Ascending aorta (tissue), 2 donors: Measurements from ENCODE around the gene SEMA4F. TPM values are rescaled to one million over a fixed set of nuclear protein-coding genes. Genes with fewer than 3 reads are reported as not detected.

Source experiments
- DNase-seq, 2 donors: peaks; one replicate each; pipeline ENCODE4 v3.0.0-alpha.2; 2019; ENCODE audit warnings: low spot score in 2 of 2
- H3K27ac ChIP-seq, 2 donors: fragments of 200-600 bp; sonication (generic); one replicate each; pipeline ENCODE4 v1.5.1; 2016 to 2017; ENCODE audit warnings: mild to moderate bottlenecking in 1 of 2
- H3K27me3 ChIP-seq: fragments of 200-600 bp; sonication (generic); one replicate; pipeline ENCODE4 v1.5.1; 2017
- H3K36me3 ChIP-seq, 2 donors: fragments of 200-600 bp; sonication (generic); one replicate each; pipeline ENCODE4 v1.5.1; 2016
- H3K4me1 ChIP-seq, 2 donors: fragments of 200-600 bp; sonication (generic); one replicate each; pipeline ENCODE4 v1.5.1; 2016 to 2017; ENCODE audit warnings: mild to moderate bottlenecking in 1 of 2
- H3K4me3 ChIP-seq, 2 donors: fragments of 200-600 bp; sonication (generic); one replicate each; pipeline ENCODE4 v1.5.1; 2016 to 2017; ENCODE audit warnings: mild to moderate bottlenecking in 1 of 2
- H3K9me3 ChIP-seq, 2 donors: fragments of 200-600 bp; sonication (generic); one replicate each; pipeline ENCODE4 v1.5.1; 2016
- intact Hi-C: fragments of 100-400 bp; cut with DNase I; formaldehyde crosslinking; loops from one replicate; pipeline ENCODE4 v1.15.1; 2023
- total RNA-seq: library from RNA; depleted of rRNA; stranded (reverse); fragments of >200 nt; gene quantifications from one replicate; pipeline ENCODE4 v1.1.0, GENCODE V29; 2016
- TF ChIP-seq, protein P1 (sequence below), 3 experiments: fragments of 200-600 bp in 2 of 3; fragments of 450-650 bp in 1 of 3; sonication (generic) in 2 of 3; IDR thresholded peaks; one replicate each; pipeline ENCODE4 v1.5.1; 2016 to 2019; ENCODE audit warnings: antibody characterized with exemption in 3 of 3, mild to moderate bottlenecking in 1 of 3, moderate library complexity in 1 of 3

Gene SEMA4F
- total RNA-seq, 1 donor from 2014 or later = 0.32 TPM

DNA sequence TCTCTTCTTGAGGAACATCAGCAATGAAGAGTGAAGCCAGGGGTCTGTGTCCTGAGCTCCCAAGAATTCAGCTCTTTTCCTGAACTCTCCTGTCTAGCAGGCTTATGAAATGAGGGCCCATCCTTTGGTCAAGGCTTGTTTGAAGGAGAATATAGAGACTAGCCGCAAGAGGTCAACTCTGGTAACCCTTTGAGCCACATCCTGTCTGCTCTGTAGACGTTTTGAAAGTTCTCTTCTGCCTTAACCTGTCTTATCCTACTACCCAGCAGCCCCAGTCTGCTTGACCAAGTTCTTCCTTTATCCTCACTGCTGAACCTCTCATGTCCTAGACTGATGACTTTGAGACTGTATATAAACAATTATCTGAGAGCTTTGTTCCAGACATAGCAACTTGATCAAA is 5.4 kb downstream of the SEMA4F start:
- Histone ChIP-seq H3K9me3 (no peaks in the 10 kb centered on the region), H3K27ac (no peak overlapping the region), H3K27me3 (no peaks in the 10 kb centered on the region), H3K36me3 (peaks cover 0 to 6% of the 10 kb centered on the region in 2 donors), H3K4me1 (no peaks in the 10 kb centered on the region), H3K4me3 (no peak overlapping the region)
- no peak for DNase-seq
- TF ChIP-seq, protein P1, sequence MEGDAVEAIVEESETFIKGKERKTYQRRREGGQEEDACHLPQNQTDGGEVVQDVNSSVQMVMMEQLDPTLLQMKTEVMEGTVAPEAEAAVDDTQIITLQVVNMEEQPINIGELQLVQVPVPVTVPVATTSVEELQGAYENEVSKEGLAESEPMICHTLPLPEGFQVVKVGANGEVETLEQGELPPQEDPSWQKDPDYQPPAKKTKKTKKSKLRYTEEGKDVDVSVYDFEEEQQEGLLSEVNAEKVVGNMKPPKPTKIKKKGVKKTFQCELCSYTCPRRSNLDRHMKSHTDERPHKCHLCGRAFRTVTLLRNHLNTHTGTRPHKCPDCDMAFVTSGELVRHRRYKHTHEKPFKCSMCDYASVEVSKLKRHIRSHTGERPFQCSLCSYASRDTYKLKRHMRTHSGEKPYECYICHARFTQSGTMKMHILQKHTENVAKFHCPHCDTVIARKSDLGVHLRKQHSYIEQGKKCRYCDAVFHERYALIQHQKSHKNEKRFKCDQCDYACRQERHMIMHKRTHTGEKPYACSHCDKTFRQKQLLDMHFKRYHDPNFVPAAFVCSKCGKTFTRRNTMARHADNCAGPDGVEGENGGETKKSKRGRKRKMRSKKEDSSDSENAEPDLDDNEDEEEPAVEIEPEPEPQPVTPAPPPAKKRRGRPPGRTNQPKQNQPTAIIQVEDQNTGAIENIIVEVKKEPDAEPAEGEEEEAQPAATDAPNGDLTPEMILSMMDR (IDR thresholded peaks at IDR 0.05) = no peak
- intact Hi-C loops = no loop called here

DNA sequence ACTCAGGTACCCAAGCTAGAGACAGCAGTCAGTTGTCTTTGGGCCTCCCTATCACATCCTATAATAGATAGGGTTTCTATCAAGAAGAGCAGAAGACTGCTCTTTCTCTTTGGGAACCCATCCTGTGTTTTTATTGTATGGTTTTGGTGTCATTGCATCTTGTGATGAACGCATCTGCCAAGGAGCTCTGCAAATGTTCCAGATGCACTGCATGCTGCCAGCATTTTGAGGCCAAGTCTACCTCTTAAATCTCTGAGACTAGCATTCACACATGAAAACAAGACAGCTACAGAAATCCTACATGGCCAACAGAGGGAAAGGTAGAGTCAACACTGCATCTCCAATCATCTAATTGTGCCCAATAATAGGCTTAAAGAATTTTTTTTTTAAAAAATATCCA is 14.0 kb downstream of the SEMA4F start:
- no peaks in the 10 kb centered on the region for H3K4me1 ChIP-seq
- peaks cover 3 to 8% of the 10 kb centered on the region in 2 donors for H3K36me3 ChIP-seq
- no peak overlapping the region for H3K27ac ChIP-seq
- no peak for DNase-seq
- no peak overlapping the region for H3K4me3 ChIP-seq
- intact Hi-C loops = no loop called here
- no peaks in the 10 kb centered on the region for H3K27me3 ChIP-seq
- H3K9me3 ChIP-seq = no peaks in the 10 kb centered on the region
- TF ChIP-seq, protein P1 (IDR thresholded peaks at IDR 0.05) = no peak

DNA sequence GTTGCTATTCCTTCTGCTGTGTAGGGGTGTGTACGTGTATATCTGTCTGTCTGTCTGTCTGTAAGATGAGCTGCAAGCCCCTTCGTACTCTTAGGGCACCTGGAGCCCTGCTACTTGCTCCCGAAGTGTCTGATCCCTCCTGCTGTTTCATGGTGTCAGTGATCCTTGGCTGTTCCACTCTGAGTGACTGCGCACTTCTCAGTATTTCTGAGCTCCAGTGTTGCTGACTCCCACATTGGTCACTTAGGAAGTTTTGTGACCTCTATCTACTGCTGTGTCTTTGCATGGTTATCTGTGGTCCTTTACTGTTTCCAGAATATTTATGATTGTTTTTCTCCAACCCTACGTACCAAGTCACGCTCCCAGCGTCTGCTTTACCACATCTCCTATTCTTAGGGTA is 16.2 kb downstream of the SEMA4F start:
- no peaks in the 10 kb centered on the region for H3K4me1 ChIP-seq
- no peaks in the 10 kb centered on the region for H3K27me3 ChIP-seq
- H3K36me3 ChIP-seq = peaks cover 11 to 26% of the 10 kb centered on the region in 2 donors
- no peak overlapping the region for H3K27ac ChIP-seq
- DNase-seq = no peak
- H3K4me3 ChIP-seq = no peak overlapping the region
- no peaks in the 10 kb centered on the region for H3K9me3 ChIP-seq
- intact Hi-C loops = no loop called here
- TF ChIP-seq, protein P1 (IDR thresholded peaks at IDR 0.05) = no peak

DNA sequence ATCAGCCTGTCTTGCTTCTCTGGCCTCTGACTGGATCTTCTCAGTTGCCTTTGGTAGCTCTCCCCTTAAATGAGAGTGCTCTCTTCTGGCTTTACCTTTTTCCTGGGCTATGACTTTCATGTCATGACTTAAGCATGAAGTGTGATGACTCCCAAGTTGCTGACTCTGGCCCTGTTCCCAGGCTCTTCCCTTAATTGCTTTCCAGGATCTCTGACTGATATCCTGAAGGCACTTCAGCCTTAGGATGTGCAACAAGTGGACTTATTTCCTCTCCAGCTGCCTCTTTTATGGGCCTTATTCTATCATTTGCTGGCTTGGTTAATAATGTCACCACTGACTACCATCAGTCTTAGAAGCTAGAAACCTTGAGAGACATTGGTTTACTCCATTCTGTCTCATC is 17.4 kb downstream of the SEMA4F start:
- TF ChIP-seq, protein P1 (IDR thresholded peaks at IDR 0.05) = no peak
- H3K4me1 ChIP-seq = no peaks in the 10 kb centered on the region
- H3K4me3 ChIP-seq = no peak overlapping the region
- intact Hi-C loops = no loop called here
- H3K27me3 ChIP-seq = no peaks in the 10 kb centered on the region
- H3K27ac ChIP-seq = no peak overlapping the region
- H3K9me3 ChIP-seq = no peaks in the 10 kb centered on the region
- DNase-seq = no peak
- peaks cover 20 to 34% of the 10 kb centered on the region in 2 donors for H3K36me3 ChIP-seq

DNA sequence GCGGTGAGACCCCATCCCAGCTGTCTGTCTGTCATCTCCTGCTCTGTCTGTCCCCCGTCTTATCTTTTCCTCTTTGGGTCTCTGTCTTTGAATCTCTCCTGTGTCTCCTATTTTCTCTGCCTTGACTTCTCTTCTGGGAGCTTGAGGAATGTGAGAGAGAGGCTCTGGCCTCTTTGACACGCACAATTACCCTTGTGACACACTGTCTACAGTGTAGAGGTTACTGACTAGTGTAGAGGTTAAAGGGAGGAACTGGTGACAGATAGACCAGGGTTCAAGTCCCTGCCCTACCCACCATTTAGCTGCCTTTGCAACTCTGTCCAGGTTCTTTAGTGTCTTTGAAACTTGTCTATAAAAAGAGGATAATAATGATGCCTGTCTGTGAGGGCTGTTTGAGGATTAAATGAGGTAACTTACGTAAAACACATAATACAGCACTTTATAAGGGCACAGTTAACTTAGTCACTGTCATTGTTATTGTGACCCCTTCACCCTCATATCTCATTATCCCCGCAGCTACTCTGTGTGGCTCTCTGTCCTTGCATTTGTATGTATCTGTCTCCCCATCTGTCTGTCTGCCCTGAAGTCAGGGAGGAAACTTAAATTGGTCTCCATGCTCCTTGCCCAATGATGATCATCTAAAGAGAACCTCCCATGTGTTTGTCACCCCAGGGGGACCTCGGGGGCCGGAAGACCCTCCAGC is 19.9 kb downstream of the SEMA4F start:
- peaks cover 20 to 40% of the 10 kb centered on the region in 2 donors for H3K36me3 ChIP-seq

More for the DNA sequence above, 19.9 kb downstream of the SEMA4F start:
- DNase-seq = no peak
- intact Hi-C loops = no loop called here
- Histone ChIP-seq H3K9me3 (no peaks in the 10 kb centered on the region), H3K27me3 (no peaks in the 10 kb centered on the region), H3K4me3 (no peak overlapping the region), H3K27ac (no peak overlapping the region), H3K4me1 (no peaks in the 10 kb centered on the region)
- TF ChIP-seq, protein P1 (IDR thresholded peaks at IDR 0.05) = no peak
